Stimulated activated naive CD4-positive, alpha-beta T cell treated with Interleukin-2 at 50 U/mL for 16 hours (primary cell): Measurements from ENCODE around the gene GSTM5.
"Not testable (repeated sequence)": the region's sequence is repeated elsewhere in the genome, so short reads cannot be mapped to it uniquely, and the experiment has no call there.

Source experiments
- DNase-seq: peaks from one replicate; lab custom pipeline; 2025; lab: John Stamatoyannopoulos, UW

Gene GSTM5

GRCh38 chr1:109697066-109697465 lies 15.0 kb upstream of the GSTM5 start:
- no peak for DNase-seq

- DNase-seq: not testable (repeated sequence)
These were observed 14.2 kb upstream of the GSTM5 start for GRCh38 chr1:109697861-109698260.

GRCh38 chr1:109702940-109703339 lies 9.1 kb upstream of the GSTM5 start:
- not testable (repeated sequence) for DNase-seq

GRCh38 chr1:109704173-109704572 lies 7.9 kb upstream of the GSTM5 start:
- DNase-seq: no peak

GRCh38 chr1:109705411-109705810 lies 6.6 kb upstream of the GSTM5 start:
- no peak for DNase-seq

GRCh38 chr1:109708949-109709348 lies 3.1 kb upstream of the GSTM5 start:
- not testable (repeated sequence) for DNase-seq

- DNase-seq: not testable (repeated sequence)
These were observed 2.2 kb upstream of the GSTM5 start for GRCh38 chr1:109709822-109710221.

- DNase-seq: no peak
These were observed 342 bp downstream of the GSTM5 start for GRCh38 chr1:109712321-109712864.

GRCh38 chr1:109713636-109714035 lies 1.6 kb downstream of the GSTM5 start:
- DNase-seq: no peak

GRCh38 chr1:109714661-109715372 lies 2.8 kb downstream of the GSTM5 start:
- DNase-seq: no peak

GRCh38 chr1:109716121-109716520 lies 4.1 kb downstream of the GSTM5 start:
- no peak for DNase-seq

GRCh38 chr1:109716570-109717090 lies 4.6 kb downstream of the GSTM5 start:
- DNase-seq: no peak

GRCh38 chr1:109717729-109718128 lies 5.7 kb downstream of the GSTM5 start:
- no peak for DNase-seq

- no peak for DNase-seq
These were observed 6.4 kb downstream of the GSTM5 start for GRCh38 chr1:109718495-109718894.

- DNase-seq: no peak
These were observed 7.3 kb downstream of the GSTM5 start for GRCh38 chr1:109719337-109719837.

- DNase-seq: no peak
These were observed 9.0 kb downstream of the GSTM5 start for GRCh38 chr1:109721042-109721441.

- no peak for DNase-seq
These were observed 9.9 kb downstream of the GSTM5 start for GRCh38 chr1:109721971-109722370.

GRCh38 chr1:109722908-109723691 lies 11.0 kb downstream of the GSTM5 start:
- DNase-seq: no peak

- no peak for DNase-seq
These were observed 12.9 kb downstream of the GSTM5 start for GRCh38 chr1:109724933-109725332.

GRCh38 chr1:109725510-109725909 lies 13.5 kb downstream of the GSTM5 start:
- DNase-seq: no peak

GRCh38 chr1:109726007-109726406 lies 14.0 kb downstream of the GSTM5 start:
- DNase-seq: no peak

- no peak for DNase-seq
These were observed 14.8 kb downstream of the GSTM5 start for GRCh38 chr1:109726728-109727373.
